ENCODE measurements around the gene SCMH1.

GRCh38 chr1:41164727-41165126 is 77.4 kb downstream of the SCMH1 start:
- TF ChIP-seq, protein P1, sequence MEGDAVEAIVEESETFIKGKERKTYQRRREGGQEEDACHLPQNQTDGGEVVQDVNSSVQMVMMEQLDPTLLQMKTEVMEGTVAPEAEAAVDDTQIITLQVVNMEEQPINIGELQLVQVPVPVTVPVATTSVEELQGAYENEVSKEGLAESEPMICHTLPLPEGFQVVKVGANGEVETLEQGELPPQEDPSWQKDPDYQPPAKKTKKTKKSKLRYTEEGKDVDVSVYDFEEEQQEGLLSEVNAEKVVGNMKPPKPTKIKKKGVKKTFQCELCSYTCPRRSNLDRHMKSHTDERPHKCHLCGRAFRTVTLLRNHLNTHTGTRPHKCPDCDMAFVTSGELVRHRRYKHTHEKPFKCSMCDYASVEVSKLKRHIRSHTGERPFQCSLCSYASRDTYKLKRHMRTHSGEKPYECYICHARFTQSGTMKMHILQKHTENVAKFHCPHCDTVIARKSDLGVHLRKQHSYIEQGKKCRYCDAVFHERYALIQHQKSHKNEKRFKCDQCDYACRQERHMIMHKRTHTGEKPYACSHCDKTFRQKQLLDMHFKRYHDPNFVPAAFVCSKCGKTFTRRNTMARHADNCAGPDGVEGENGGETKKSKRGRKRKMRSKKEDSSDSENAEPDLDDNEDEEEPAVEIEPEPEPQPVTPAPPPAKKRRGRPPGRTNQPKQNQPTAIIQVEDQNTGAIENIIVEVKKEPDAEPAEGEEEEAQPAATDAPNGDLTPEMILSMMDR (IDR thresholded peaks at IDR 0.05; ENCODE audit: low read depth, low read length, missing input control): no peak
- TF ChIP-seq MAX (IDR thresholded peaks at IDR 0.05) (no peak), RAD21 (IDR thresholded peaks at IDR 0.05) (no peak)
